Hepatocyte (in vitro differentiated cells): Measurements from ENCODE around the gene RRAS. TPM values are rescaled to one million over a fixed set of nuclear protein-coding genes. Genes with fewer than 3 reads are reported as not detected.

Experiments
- DNase-seq: peaks from one replicate; pipeline ENCODE4 v3.0.0-alpha.2; 2016; ENCODE audit warnings: low spot score
- H2AFZ ChIP-seq: fragments of 200-600 bp; sonication (generic); 2 replicates; pipeline ENCODE4 v1.6.0; 2016; ENCODE audit warnings: antibody characterized with exemption, mild to moderate bottlenecking
- H3K27ac ChIP-seq: fragments of 200-600 bp; sonication (generic); 2 replicates; pipeline ENCODE4 v1.5.1; 2016; ENCODE audit warnings: mild to moderate bottlenecking
- H3K27me3 ChIP-seq: fragments of 200-600 bp; sonication (generic); 2 replicates; pipeline ENCODE4 v1.6.1; 2016
- H3K36me3 ChIP-seq: fragments of 200-600 bp; sonication (generic); replicated peaks from 2 replicates; pipeline ENCODE4 v1.5.1; 2016; ENCODE audit warnings: low read depth; ENCODE audit not compliant: insufficient read depth
- H3K4me1 ChIP-seq: fragments of 200-600 bp; sonication (generic); 2 replicates; pipeline ENCODE4 v1.5.1; 2016; ENCODE audit warnings: mild to moderate bottlenecking, moderate library complexity; ENCODE audit not compliant: insufficient read depth
- H3K4me2 ChIP-seq: fragments of 200-600 bp; sonication (generic); 2 replicates; pipeline ENCODE4 v1.6.0; 2016
- H3K4me3 ChIP-seq: fragments of 200-600 bp; sonication (generic); 2 replicates; pipeline ENCODE4 v1.5.1; 2016; ENCODE audit warnings: mild to moderate bottlenecking
- H3K79me2 ChIP-seq: fragments of 200-600 bp; sonication (generic); 2 replicates; pipeline ENCODE4 v1.6.0; 2017; ENCODE audit warnings: mild to moderate bottlenecking
- H3K9me2 ChIP-seq: fragments of 200-600 bp; sonication (generic); replicated peaks from 2 replicates; pipeline ENCODE4 v1.6.0; 2017; ENCODE audit warnings: mild to moderate bottlenecking; ENCODE audit not compliant: insufficient read depth
- H3K9me3 ChIP-seq: fragments of 200-600 bp; sonication (generic); 2 replicates; pipeline ENCODE4 v1.5.1; 2016; ENCODE audit warnings: low read depth, mild to moderate bottlenecking
- H4K20me1 ChIP-seq: fragments of 200-600 bp; sonication (generic); 2 replicates; pipeline ENCODE4 v1.6.0; 2016; ENCODE audit warnings: mild to moderate bottlenecking; ENCODE audit not compliant: insufficient read depth, poor library complexity, severe bottlenecking
- CTCF ChIP-seq: fragments of 200-600 bp; sonication (generic); IDR thresholded peaks from 2 replicates; pipeline ENCODE4 v1.5.1; 2016; ENCODE audit warnings: antibody characterized with exemption, mild to moderate bottlenecking; ENCODE audit not compliant: poor library complexity
- EZH2 ChIP-seq: fragments of 200-600 bp; sonication (generic); IDR thresholded peaks from 2 replicates; pipeline ENCODE4 v1.6.1; 2016; ENCODE audit warnings: antibody characterized with exemption, mild to moderate bottlenecking, borderline replicate concordance
- EZH2phosphoT487 ChIP-seq: fragments of 200-600 bp; sonication (generic); IDR thresholded peaks from one replicate; pipeline ENCODE4 v1.6.1; 2018; ENCODE audit warnings: antibody characterized with exemption, mild to moderate bottlenecking, low read depth, moderate library complexity; ENCODE audit not compliant: unreplicated experiment, severe bottlenecking
- WGBS: methylation state at CpG from one replicate; pipeline ENCODE4 v1.1.6; 2016; ENCODE audit warnings: low lambda C conversion rate; ENCODE audit errors: missing lambda C conversion rate; 5-methylcytosine and 5-hydroxymethylcytosine counted together
- polyA plus RNA-seq: library from polyadenylated mRNA; unstranded; fragments of >200 nt; fragmentation: Nextera tagmentation; extraction: Ambion mirVana; gene quantifications from 2 replicates; pipeline ENCODE4 v1.2.1, GENCODE V29; 2016
- total RNA-seq: library from RNA; depleted of rRNA; stranded (reverse); fragments of >200 nt; gene quantifications from 2 replicates; pipeline ENCODE4 v1.2.3, GENCODE V29; 2014

The RRAS gene
- total and polyA plus RNA-seq, 2 experiments from 2014 or later = 19.2 to 107 TPM

GRCh38 chr19:49641688-49642491 is 1.9 kb upstream of the RRAS start, which contains the start of gene SCAF1:
TSS of gene SCAF1 (plus strand) at chr19:49642209. CDS start at chr19:49645027, 2,818 bp downstream.
- H3K36me3 ChIP-seq = no peaks in the 10 kb centered on the region
- H4K20me1 ChIP-seq = peaks cover 9% of the 10 kb centered on the region
- H3K4me3 ChIP-seq = peak within 1 kb of the TSS; percentile 75
- TF ChIP-seq EZH2phosphoT487 (no peak), EZH2 (no peak), CTCF (no peak)
- peak within 1 kb of the TSS; percentile 39 for H2AFZ ChIP-seq
- no peaks in the 10 kb centered on the region for H3K27me3 ChIP-seq
- H3K4me2 ChIP-seq = peak within 1 kb of the TSS; percentile 94
- H3K9me3 ChIP-seq = no peaks in the 10 kb centered on the region
- WGBS = 2% methylated on average over 35 of the region's 87 CpGs
- peak; percentile 100 for DNase-seq
- H3K79me2 ChIP-seq = peaks cover 48% of the 10 kb centered on the region
- peaks cover 38% of the 10 kb centered on the region for H3K4me1 ChIP-seq
- H3K9me2 ChIP-seq = no peaks in the 10 kb centered on the region
- peak within 1 kb of the TSS; percentile 100 for H3K27ac ChIP-seq

- Histone ChIP-seq H3K4me2 (peak overlapping the region; percentile 77), H3K9me3 (no peaks in the 10 kb centered on the region), H3K36me3 (no peaks in the 10 kb centered on the region), H3K9me2 (no peaks in the 10 kb centered on the region), H3K27me3 (no peaks in the 10 kb centered on the region), H3K4me3 (peak overlapping the region; percentile 22), H4K20me1 (peaks cover 9% of the 10 kb centered on the region), H2AFZ (no peak overlapping the region), H3K4me1 (peaks cover 38% of the 10 kb centered on the region), H3K79me2 (peaks cover 24% of the 10 kb centered on the region), H3K27ac (peak overlapping the region; percentile 78)
- 24% methylated on average over 12 of the region's 31 CpGs for WGBS
- TF ChIP-seq EZH2 (no peak), CTCF (no peak), EZH2phosphoT487 (no peak)
- DNase-seq = no peak
Observed at GRCh38 chr19:49639401-49640112, 386 bp downstream of the RRAS start.

GRCh38 chr19:49637821-49638738 is 1.9 kb downstream of the RRAS start:
- Histone ChIP-seq H3K9me3 (no peaks in the 10 kb centered on the region), H3K4me1 (peaks cover 30% of the 10 kb centered on the region), H3K4me2 (peak overlapping the region; percentile 77), H2AFZ (no peak overlapping the region), H4K20me1 (peaks cover 1% of the 10 kb centered on the region), H3K9me2 (no peaks in the 10 kb centered on the region), H3K4me3 (no peak overlapping the region), H3K27ac (peak overlapping the region; percentile 81), H3K79me2 (peaks cover 9% of the 10 kb centered on the region), H3K27me3 (no peaks in the 10 kb centered on the region), H3K36me3 (no peaks in the 10 kb centered on the region)
- no peak for TF ChIP-seq EZH2phosphoT487
- TF ChIP-seq CTCF = no peak
- TF ChIP-seq EZH2 = no peak
- 33% methylated on average over 11 of the region's 19 CpGs for WGBS
- DNase-seq = peak; percentile 71
